ENCODE measurements around the gene QKI. TPM values are rescaled to one million over a fixed set of nuclear protein-coding genes. Genes with fewer than 3 reads are reported as not detected.

The QKI gene
- total and polyA plus RNA-seq, 2 donors (not counting 3 experiments of a cell fraction or from before 2014, with no cell fraction given), result 178 to 232 TPM

GRCh38 chr6:163522033-163522432 is 107.5 kb downstream of the QKI start:
- no TSS peak for BruUV-seq (replicated peaks)
- Histone ChIP-seq H3K4me3 (replicated peaks in 1 of 3; ENCODE audit: insufficient read depth in 1 of 3, low read depth in 1 of 3, low read length in 3 of 3) (no peak overlapping the region), H3K79me2 (ENCODE audit: control insufficient read depth, insufficient read depth, low read length) (peaks cover 93% of the 10 kb centered on the region), H3K9me1 (replicated peaks; ENCODE audit: control insufficient read depth, extremely low read depth, insufficient read depth, low read length) (no peaks in the 10 kb centered on the region), H3K27ac (ENCODE audit: insufficient read depth, low read depth, low read length) (no peak overlapping the region), H3K9me3 (replicated peaks; ENCODE audit: control insufficient read depth, insufficient read depth, low read length) (no peaks in the 10 kb centered on the region), H3K9ac (replicated peaks; ENCODE audit: extremely low read depth, insufficient read depth, low read length) (no peak overlapping the region), H2AFZ (ENCODE audit: low read depth, low read length) (no peak overlapping the region), H3K27me3 (ENCODE audit: control insufficient read depth in 2 of 2, insufficient read depth in 2 of 2, low read length in 2 of 2) (no peaks in the 10 kb centered on the region), H3K36me3 (ENCODE audit: control insufficient read depth in 2 of 2, extremely low read depth in 1 of 2, insufficient read depth in 2 of 2, low read length in 2 of 2) (no peaks in the 10 kb centered on the region), H3K4me2 (ENCODE audit: insufficient read depth, low read length) (no peak overlapping the region), H3K4me1 (ENCODE audit: control insufficient read depth, extremely low read depth, insufficient read depth, low read length) (no peaks in the 10 kb centered on the region), H4K20me1 (replicated peaks; ENCODE audit: control insufficient read depth, extremely low read depth, insufficient read depth, low read length) (peaks cover 22% of the 10 kb centered on the region)
- ChIA-PET CTCF (no interaction called here), POLR2A (no interaction called here)
- intact Hi-C loops (cut with micrococcal nuclease) (no loop called here), dilution Hi-C loops (cut with MboI; ENCODE audit: extremely low pct_ligation_motif_present, low sequenced_read_pairs) (no loop called here)
- DNase-seq (ENCODE audit: low read depth, low spot score), result no peak
- TF ChIP-seq MYC (IDR thresholded peaks at IDR 0.05; ENCODE audit: low read depth, low read length) (no peak), POLR2AphosphoS5 (IDR thresholded peaks at IDR 0.05; ENCODE audit: insufficient read depth, low read depth, low read length) (no peak), MAX (IDR thresholded peaks at IDR 0.05; ENCODE audit: insufficient read depth, insufficient read length) (no peak), GATA2 (IDR thresholded peaks at IDR 0.05; ENCODE audit: insufficient read depth, insufficient read length, low read depth, low read length) (no peak), CTCF (IDR thresholded peaks at IDR 0.05; ENCODE audit: extremely low read depth in 1 of 2, insufficient read depth in 1 of 2, low read depth in 1 of 2, low read length in 2 of 2) (no peak), EZH2 (IDR thresholded peaks at IDR 0.05; ENCODE audit: borderline replicate concordance, low read depth, low read length, severe bottlenecking) (no peak), FOS (IDR thresholded peaks at IDR 0.05; ENCODE audit: borderline replicate concordance, insufficient read depth, low read length) (no peak), POLR2A (IDR thresholded peaks at IDR 0.05; ENCODE audit: low read depth, low read length) (no peak), JUN (IDR thresholded peaks at IDR 0.05; ENCODE audit: borderline replicate concordance, insufficient read depth, insufficient read length, low read depth) (no peak)
- FAIRE-seq, result no peak

All from endothelial cell of umbilical vein (primary cell).